K562 (cell line): ENCODE results near the gene ELF1. TPM values are rescaled to one million over a fixed set of nuclear protein-coding genes. Genes with fewer than 3 reads are reported as not detected.

Experiments used
- ATF2 ChIP-seq: sonication (generic); formaldehyde crosslinking; IDR thresholded peaks from 2 replicates; pipeline ENCODE4 v1.8.1; 2022; ENCODE audit warnings: missing genetic modification reagents
- CXXC5 ChIP-seq: fragments of 250-450 bp; sonication (Bioruptor Pico); IDR thresholded peaks from 2 replicates; pipeline ENCODE4 v1.8.0; 2022; ENCODE audit warnings: inconsistent platforms, mild to moderate bottlenecking, moderate library complexity
- ID3 ChIP-seq, 2 experiments: fragments of 250-450 bp in 1 of 2; fragments of 450-650 bp in 1 of 2; sonication (Bioruptor Pico) in 1 of 2; IDR thresholded peaks; 2 replicates each; pipeline versions ENCODE4 v1.6.1 to v1.8.0; 2016 to 2021; ENCODE audit warnings: mild to moderate bottlenecking in 2 of 2, moderate library complexity in 2 of 2, missing compliant biosample characterization in 1 of 2, missing genetic modification characterization in 1 of 2
- YY1 ChIP-seq, 3 experiments: IDR thresholded peaks; 2 replicates each; pipeline ENCODE4 v1.6.1; 2011; ENCODE audit warnings: low read length in 2 of 3, mild to moderate bottlenecking in 2 of 3, moderate library complexity in 2 of 3, borderline replicate concordance in 1 of 3, control low read depth in 1 of 3, low read depth in 1 of 3; ENCODE audit not compliant: insufficient read depth in 3 of 3, insufficient replicate concordance in 2 of 3, control insufficient read depth in 1 of 3, insufficient read length in 1 of 3; ENCODE audit errors: extremely low read depth in 1 of 3
- ZBTB8A ChIP-seq: fragments of 450-650 bp; IDR thresholded peaks from 2 replicates; pipeline ENCODE4 v1.6.1; 2018; ENCODE audit warnings: mild to moderate bottlenecking, moderate library complexity; ENCODE audit not compliant: partially characterized antibody
- ZNF174 ChIP-seq: fragments of 250-450 bp; sonication (Bioruptor Pico); IDR thresholded peaks from 2 replicates; pipeline ENCODE4 v1.4.0; 2020; ENCODE audit warnings: mild to moderate bottlenecking
- polyA plus RNA-seq, 8 experiments: library from polyadenylated mRNA; depleted of rRNA in 4 of 8; stranded (reverse) in 5 of 8; unstranded in 3 of 8; fragments of >200 nt; fragmentation: Nextera tagmentation in 2 of 8; fragmentation: Illumina TruSeq in 1 of 8; extraction: Ambion mirVana in 2 of 8; extraction: Trizol in 1 of 8; gene quantifications; 2 replicates each; pipeline versions ENCODE4 v1.2.1 to v1.2.3, GENCODE V29; 2011 to 2014; ENCODE audit warnings: inconsistent platforms in 1 of 8, missing spikeins in 1 of 8
- total RNA-seq, 7 experiments: library from RNA; depleted of rRNA in 6 of 7; stranded (reverse); fragments of >200 nt in 6 of 7; fragmentation: Illumina TruSeq in 2 of 7; extraction: Trizol in 2 of 7; gene quantifications; 2 replicates each; pipeline versions ENCODE4 v1.2.1 to v1.2.3, GENCODE V29; 2011 to 2021; ENCODE audit warnings: low replicate concordance in 1 of 7
- TF ChIP-seq, protein P1 (sequence below): fragments of 450-650 bp; formaldehyde crosslinking; IDR thresholded peaks from 2 replicates; pipeline ENCODE4 v1.4.0; 2022; ENCODE audit warnings: mild to moderate bottlenecking, moderate library complexity

ELF1 gene
- total and polyA plus RNA-seq, 9 of the 15 experiments (the other 6 are each of a cell fraction or from before 2014, with no cell fraction given): 24.7 to 54.4 (median 33.4) TPM

GRCh38 chr13:40946485-40946884 lies 72.6 kb downstream of the ELF1 start (continued):
- TF ChIP-seq, protein P1, sequence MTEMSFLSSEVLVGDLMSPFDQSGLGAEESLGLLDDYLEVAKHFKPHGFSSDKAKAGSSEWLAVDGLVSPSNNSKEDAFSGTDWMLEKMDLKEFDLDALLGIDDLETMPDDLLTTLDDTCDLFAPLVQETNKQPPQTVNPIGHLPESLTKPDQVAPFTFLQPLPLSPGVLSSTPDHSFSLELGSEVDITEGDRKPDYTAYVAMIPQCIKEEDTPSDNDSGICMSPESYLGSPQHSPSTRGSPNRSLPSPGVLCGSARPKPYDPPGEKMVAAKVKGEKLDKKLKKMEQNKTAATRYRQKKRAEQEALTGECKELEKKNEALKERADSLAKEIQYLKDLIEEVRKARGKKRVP (CRISPR knock-in tag): no peak
- TF ChIP-seq CXXC5 (no peak), YY1 (IDR thresholded peaks at IDR 0.05; ENCODE audit: borderline replicate concordance in 1 of 3, control insufficient read depth in 1 of 3, extremely low read depth in 1 of 3, insufficient read depth in 3 of 3, insufficient read length in 1 of 3, insufficient replicate concordance in 2 of 3, low read depth in 1 of 3, low read length in 2 of 3) (no peak), ZNF174 (CRISPR knock-in tag) (no peak), ATF2 (CRISPR knock-in tag) (no peak), ZBTB8A (no peak), ID3 (CRISPR knock-in tag; IDR thresholded peaks at IDR 0.05) (no peak), ID3 (tag; IDR thresholded peaks at IDR 0.05) (no peak)
